AG09319 (cell line): ENCODE data around the gene DRAP1.

ENCODE experiments used
- DNase-seq: peaks from one replicate; pipeline ENCODE4 v3.0.0-alpha.2; 2010; ENCODE audit warnings: low read depth; ENCODE audit errors: extremely low read depth
- CTCF ChIP-seq: IDR thresholded peaks from 2 replicates; pipeline ENCODE4 v1.5.1; 2011; ENCODE audit warnings: low read depth, mild to moderate bottlenecking, inconsistent platforms, low read length, moderate library complexity

The DRAP1 gene

GRCh38 chr11:65895482-65895981, 23.7 kb upstream of the DRAP1 start:
- TF ChIP-seq CTCF = no peak

GRCh38 chr11:65896034-65896999, 22.9 kb upstream of the DRAP1 start:
- no peak for TF ChIP-seq CTCF
- no peak for DNase-seq

More at GRCh38 chr11:65895482-65895981, 23.7 kb upstream of the DRAP1 start:
- no peak for DNase-seq

- TF ChIP-seq CTCF = no peak
- DNase-seq = no peak
Observed at GRCh38 chr11:65897020-65897471, 22.2 kb upstream of the DRAP1 start.

- no peak for DNase-seq
- TF ChIP-seq CTCF = no peak
Observed at GRCh38 chr11:65898656-65899355, 20.4 kb upstream of the DRAP1 start.

- TF ChIP-seq CTCF = no peak; the same call in 1 of the 2 replicates
- DNase-seq = peak; percentile 64
Observed at GRCh38 chr11:65899356-65900124, 19.7 kb upstream of the DRAP1 start.

- peak; percentile 94 for DNase-seq
- TF ChIP-seq CTCF = no peak
Observed at GRCh38 chr11:65900125-65900898, 18.9 kb upstream of the DRAP1 start, which contains the start of gene FOSL1. TSS of gene FOSL1 (minus strand) at chr11:65900388. CDS start at chr11:65900339, 49 bp downstream.
